ENCODE results near the gene FDXR.
"Not testable (repeated sequence)": the region's sequence is repeated elsewhere in the genome, so short reads cannot be mapped to it uniquely, and the experiment has no call there.

DNA sequence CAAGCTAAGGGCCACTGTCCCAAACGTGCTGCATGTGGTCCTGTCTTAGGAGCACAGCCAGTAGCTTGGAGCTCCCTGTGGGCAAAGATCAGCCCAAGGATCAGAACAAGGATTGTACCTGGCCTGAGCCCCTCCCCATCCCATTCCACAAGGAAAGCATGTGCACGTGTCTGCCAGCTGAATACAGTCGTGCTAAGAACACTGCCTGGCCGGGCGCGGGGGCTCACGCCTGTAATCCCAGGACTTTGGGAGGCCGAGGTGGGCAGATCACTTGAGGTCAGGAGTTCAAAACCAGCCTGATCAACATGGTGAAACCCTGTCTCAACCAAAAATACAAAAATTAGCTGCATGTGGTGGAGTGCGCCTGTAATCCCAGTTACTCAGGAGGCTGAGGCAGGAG lies 2.8 kb downstream of the FDXR start:
- not testable (repeated sequence) for TF ChIP-seq CTCF (conservative IDR thresholded peaks at IDR 0.05); EZH2 (IDR thresholded peaks at IDR 0.05; ENCODE audit: low read depth)

Data from PC-9 (cell line).